ENCODE data around the gene RAMAC. TPM values are rescaled to one million over a fixed set of nuclear protein-coding genes. Genes with fewer than 3 reads are reported as not detected.

Gene RAMAC
- total and polyA plus RNA-seq, 2 of the 8 experiments (the other 6 are each of a cell fraction or from before 2014, with no cell fraction given) = 20.7 to 32.9 TPM

- no peak for FAIRE-seq
- Histone ChIP-seq H2BK5ac (ENCODE audit: low read depth, low read length) (no peak overlapping the region), H3K56ac (replicated peaks; ENCODE audit: insufficient read length, low read depth, low read length) (no peak overlapping the region), H2BK20ac (ENCODE audit: low read length) (no peak overlapping the region), H3K79me1 (ENCODE audit: low read depth, low read length) (no peaks in the 10 kb centered on the region), H4K8ac (ENCODE audit: extremely low read depth, insufficient read depth, low read length) (no peak overlapping the region), H3K9ac (replicated peaks in 1 of 4; ENCODE audit: extremely low read depth in 1 of 4, low read depth in 3 of 4, low read length in 3 of 4) (no peak overlapping the region), H4K5ac (ENCODE audit: insufficient read length, low read depth, low read length) (no peak overlapping the region), H3K4ac (replicated peaks; ENCODE audit: insufficient read length, low read depth, low read length) (no peak overlapping the region), H3K4me3 (ENCODE audit: extremely low read depth in 1 of 4, insufficient read depth in 2 of 4, low read depth in 3 of 4, low read length in 4 of 4) (no peak overlapping the region), H3K79me2 (ENCODE audit: control insufficient read depth in 1 of 2, insufficient read depth in 2 of 2, low read length in 2 of 2) (no peaks in the 10 kb centered on the region), H2AK5ac (ENCODE audit: low read depth, low read length) (no peak overlapping the region), H3K4me2 (ENCODE audit: insufficient read depth in 1 of 2, low read depth in 2 of 2, low read length in 2 of 2) (no peak overlapping the region), H2BK15ac (ENCODE audit: low read length) (no peak overlapping the region), H3K4me1 (replicated peaks in 1 of 4; ENCODE audit: control insufficient read depth in 3 of 4, insufficient read depth in 4 of 4, low read length in 3 of 4) (no peaks in the 10 kb centered on the region), H2BK120ac (replicated peaks; ENCODE audit: low read depth, low read length) (no peak overlapping the region), H2BK12ac (ENCODE audit: low read depth, low read length) (no peak overlapping the region), H3K27me3 (replicated peaks in 1 of 4; ENCODE audit: control insufficient read depth in 3 of 4, extremely low read depth in 1 of 4, insufficient read depth in 3 of 4, low read length in 3 of 4) (no peaks in the 10 kb centered on the region), H2AFZ (ENCODE audit: low read length) (no peak overlapping the region), H4K20me1 (replicated peaks in 1 of 2; ENCODE audit: control insufficient read depth in 1 of 2, insufficient read depth in 2 of 2, low read length in 2 of 2) (no peaks in the 10 kb centered on the region), H3K18ac (ENCODE audit: extremely low read depth, low read length) (no peak overlapping the region), H3K14ac (ENCODE audit: insufficient read length) (no peak overlapping the region), H3K23me2 (ENCODE audit: low read depth, low read length) (no peaks in the 10 kb centered on the region), H3K27ac (ENCODE audit: low read depth, low read length) (no peak overlapping the region), H3K23ac (ENCODE audit: insufficient read length) (no peak overlapping the region), H3K9me3 (ENCODE audit: insufficient read depth in 2 of 2, low read depth in 1 of 2, low read length in 1 of 2) (no peaks in the 10 kb centered on the region), H4K91ac (replicated peaks; ENCODE audit: insufficient read length, low read length) (no peak overlapping the region), H3K36me3 (ENCODE audit: control insufficient read depth in 2 of 4, insufficient read depth in 4 of 4, low read length in 3 of 4) (no peaks in the 10 kb centered on the region)
- 100% methylated on average over 1 of the region's 1 CpG; no CpG with 5 or more reads in 1 of the 2 experiments for WGBS, 2 experiments (ENCODE audit: extremely low coverage in 1 of 2, insufficient coverage in 1 of 2, insufficient read length in 1 of 2, insufficient replicate concordance in 2 of 2, low coverage in 1 of 2, low lambda C conversion rate in 2 of 2, missing lambda C conversion rate in 1 of 2)
- DNase-seq (ENCODE audit: low read depth in 1 of 2, low spot score in 2 of 2) = no peak
- POLR2A ChIA-PET (ENCODE audit: partially characterized antibody) = interaction anchor here (0.7 kb wide), 1 partner anchor 1907 kb away, joined by 3 read pairs; no protein-coding TSS in a partner anchor
- CTCF ChIA-PET (ENCODE audit: partially characterized antibody) = no interaction called here
- TF ChIP-seq TAF1 (IDR thresholded peaks at IDR 0.05; ENCODE audit: low read depth, low read length) = no peak
- TF ChIP-seq SRF (IDR thresholded peaks at IDR 0.05; ENCODE audit: low read depth, low read length) = no peak
- TF ChIP-seq RNF2 (IDR thresholded peaks at IDR 0.05; ENCODE audit: borderline replicate concordance, low read depth, low read length, missing control alignments, poor library complexity, severe bottlenecking) = no peak
- no peak for TF ChIP-seq HDAC6 (IDR thresholded peaks at IDR 0.05; ENCODE audit: low read depth, low read length)
- TF ChIP-seq KDM5A (IDR thresholded peaks at IDR 0.05; ENCODE audit: low read length) = no peak
- no peak for TF ChIP-seq CHD1 (IDR thresholded peaks at IDR 0.05; ENCODE audit: low read depth, low read length)
These were observed 8.9 kb upstream of the RAMAC start for GRCh38 chr15:82977076-82977475.
